NCI-H128 (cell line): ENCODE data around the gene KIF25.

ENCODE experiments used
- DNase-seq: peaks from one replicate; lab custom pipeline; 2025; ENCODE audit not compliant: unreplicated experiment; lab: John Stamatoyannopoulos, UW

Gene KIF25

GRCh38 chr6:168035098-168035660 lies 37.7 kb downstream of the KIF25 start:
- DNase-seq, result no peak

- DNase-seq, result no peak
These were observed 38.4 kb downstream of the KIF25 start for GRCh38 chr6:168035661-168036545.

GRCh38 chr6:168037242-168037641 lies 39.8 kb downstream of the KIF25 start:
- DNase-seq, result no peak

- DNase-seq, result no peak
These were observed 40.4 kb downstream of the KIF25 start for GRCh38 chr6:168037856-168038255.

- no peak for DNase-seq
These were observed 41.2 kb downstream of the KIF25 start for GRCh38 chr6:168038576-168039140.

GRCh38 chr6:168039301-168039700 lies 41.8 kb downstream of the KIF25 start:
- no peak for DNase-seq

GRCh38 chr6:168039849-168040248 lies 42.4 kb downstream of the KIF25 start:
- DNase-seq, result no peak

GRCh38 chr6:168040856-168041496 lies 43.5 kb downstream of the KIF25 start:
- DNase-seq, result no peak

GRCh38 chr6:168041928-168042327 lies 44.5 kb downstream of the KIF25 start:
- DNase-seq, result no peak

GRCh38 chr6:168042426-168043192 lies 45.1 kb downstream of the KIF25 start:
- DNase-seq, result no peak

GRCh38 chr6:168043193-168043847 lies 45.8 kb downstream of the KIF25 start:
- DNase-seq, result no peak

GRCh38 chr6:168043848-168044415 lies 46.5 kb downstream of the KIF25 start:
- DNase-seq, result no peak

- no peak for DNase-seq
These were observed 47.2 kb downstream of the KIF25 start for GRCh38 chr6:168044521-168045130.

GRCh38 chr6:168045141-168045691 lies 47.7 kb downstream of the KIF25 start:
- no peak for DNase-seq

- no peak for DNase-seq
These were observed 48.5 kb downstream of the KIF25 start for GRCh38 chr6:168045706-168046620.

GRCh38 chr6:168046696-168047095 lies 49.2 kb downstream of the KIF25 start:
- no peak for DNase-seq

GRCh38 chr6:168047841-168048723 lies 50.6 kb downstream of the KIF25 start:
- DNase-seq, result no peak

- DNase-seq, result no peak
These were observed 51.2 kb downstream of the KIF25 start for GRCh38 chr6:168048724-168049025.
